ENCODE results near the gene OR2AK2.

OR2AK2 gene, protein sequence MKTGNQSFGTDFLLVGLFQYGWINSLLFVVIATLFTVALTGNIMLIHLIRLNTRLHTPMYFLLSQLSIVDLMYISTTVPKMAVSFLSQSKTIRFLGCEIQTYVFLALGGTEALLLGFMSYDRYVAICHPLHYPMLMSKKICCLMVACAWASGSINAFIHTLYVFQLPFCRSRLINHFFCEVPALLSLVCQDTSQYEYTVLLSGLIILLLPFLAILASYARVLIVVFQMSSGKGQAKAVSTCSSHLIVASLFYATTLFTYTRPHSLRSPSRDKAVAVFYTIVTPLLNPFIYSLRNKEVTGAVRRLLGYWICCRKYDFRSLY

DNA sequence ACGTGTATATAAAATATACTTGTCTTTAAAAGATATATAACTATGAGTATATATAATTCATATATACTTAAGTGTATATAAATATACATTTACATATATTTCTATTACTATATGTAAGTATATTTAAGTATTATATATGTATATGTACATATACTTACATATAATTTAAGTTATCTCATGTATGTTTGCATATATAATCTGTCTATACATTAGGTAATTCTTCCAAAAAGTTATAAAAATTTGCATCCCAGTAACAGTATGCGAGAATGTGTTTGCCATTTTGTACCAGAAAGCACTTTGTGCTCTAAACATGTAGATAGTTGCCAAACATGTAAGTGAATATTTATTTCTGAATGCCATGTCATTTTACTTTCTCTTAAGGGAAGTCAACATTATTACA, at the start of gene OR2AK2:
Gene OR2AK2, plus strand, starts transcription at position 301 of the 400 bp plus-strand sequence. CDS start 144 bp downstream, outside the sequence.
- TF ChIP-seq, protein P1, sequence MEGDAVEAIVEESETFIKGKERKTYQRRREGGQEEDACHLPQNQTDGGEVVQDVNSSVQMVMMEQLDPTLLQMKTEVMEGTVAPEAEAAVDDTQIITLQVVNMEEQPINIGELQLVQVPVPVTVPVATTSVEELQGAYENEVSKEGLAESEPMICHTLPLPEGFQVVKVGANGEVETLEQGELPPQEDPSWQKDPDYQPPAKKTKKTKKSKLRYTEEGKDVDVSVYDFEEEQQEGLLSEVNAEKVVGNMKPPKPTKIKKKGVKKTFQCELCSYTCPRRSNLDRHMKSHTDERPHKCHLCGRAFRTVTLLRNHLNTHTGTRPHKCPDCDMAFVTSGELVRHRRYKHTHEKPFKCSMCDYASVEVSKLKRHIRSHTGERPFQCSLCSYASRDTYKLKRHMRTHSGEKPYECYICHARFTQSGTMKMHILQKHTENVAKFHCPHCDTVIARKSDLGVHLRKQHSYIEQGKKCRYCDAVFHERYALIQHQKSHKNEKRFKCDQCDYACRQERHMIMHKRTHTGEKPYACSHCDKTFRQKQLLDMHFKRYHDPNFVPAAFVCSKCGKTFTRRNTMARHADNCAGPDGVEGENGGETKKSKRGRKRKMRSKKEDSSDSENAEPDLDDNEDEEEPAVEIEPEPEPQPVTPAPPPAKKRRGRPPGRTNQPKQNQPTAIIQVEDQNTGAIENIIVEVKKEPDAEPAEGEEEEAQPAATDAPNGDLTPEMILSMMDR (conservative IDR thresholded peaks at IDR 0.05) = no peak
- no peak within 1 kb of the TSS for H3K27ac ChIP-seq

DNA sequence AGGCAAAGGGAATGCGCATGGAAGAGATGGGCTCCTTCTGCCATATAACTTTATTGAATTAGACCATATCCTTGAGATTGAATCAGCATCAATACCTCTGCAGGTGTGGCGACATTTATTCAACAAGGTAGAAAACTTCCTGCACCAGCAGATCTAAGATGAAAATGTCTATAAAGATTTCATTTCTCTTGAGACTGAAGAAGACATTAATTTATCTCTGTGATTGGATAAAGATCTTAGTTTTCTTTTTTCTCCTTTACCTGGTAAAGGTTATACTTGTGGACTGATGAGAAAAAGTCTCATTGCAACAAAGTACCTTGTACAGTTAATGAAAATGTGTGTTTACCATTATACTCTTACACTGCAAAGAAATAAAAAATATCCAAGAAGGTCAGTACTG, 45.1 kb upstream of the OR2AK2 start, which contains the start of gene OR2T8:
Gene OR2T8, plus strand, starts transcription at position 301 of the 400 bp plus-strand sequence. CDS start 766 bp downstream, outside the sequence.
- TF ChIP-seq, protein P1 (conservative IDR thresholded peaks at IDR 0.05) = no peak

DNA sequence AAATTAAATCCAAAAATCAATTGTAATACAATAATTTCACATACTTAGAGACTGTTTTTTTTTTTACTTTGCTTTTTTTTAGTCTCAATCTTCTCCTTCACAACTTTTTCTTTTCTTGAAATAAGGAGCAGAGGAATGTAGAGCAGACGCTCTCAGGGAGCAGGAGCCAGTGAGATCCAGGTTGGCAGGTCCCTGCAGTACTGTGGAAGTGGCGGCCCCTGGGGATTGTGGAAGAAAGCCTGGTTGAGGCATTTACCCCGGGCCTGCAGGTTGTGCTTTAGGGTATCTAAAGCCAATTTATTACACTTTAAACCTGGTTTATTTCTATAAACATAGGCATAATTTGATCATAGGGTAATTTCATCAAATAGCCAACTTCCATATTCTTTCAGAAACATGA, 41.1 kb upstream of the OR2AK2 start:
- no peak overlapping the region for H3K27ac ChIP-seq
- TF ChIP-seq, protein P1 (conservative IDR thresholded peaks at IDR 0.05) = no peak

More for the DNA sequence above, 45.1 kb upstream of the OR2AK2 start, which contains the start of gene OR2T8:
- no peak within 1 kb of the TSS for H3K27ac ChIP-seq

DNA sequence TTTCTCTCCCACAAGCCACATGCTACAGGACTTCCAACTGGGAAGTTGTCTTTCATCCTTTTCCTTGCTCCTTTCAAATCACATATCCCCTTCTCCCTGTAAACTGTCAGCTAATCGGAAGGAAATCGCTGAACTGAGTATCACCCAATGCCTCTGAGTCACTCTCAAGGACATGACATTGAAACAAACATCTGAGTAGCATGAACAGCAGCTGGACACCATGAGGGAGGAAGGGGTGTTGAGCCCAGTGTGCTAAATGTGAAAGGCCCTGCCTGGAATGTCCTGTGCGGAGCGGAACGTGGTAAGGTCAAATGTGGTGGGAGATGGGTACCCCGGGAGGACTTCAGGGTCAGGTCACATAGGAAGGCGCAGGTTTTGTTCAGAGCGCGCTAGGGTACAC, 40.2 kb upstream of the OR2AK2 start, which contains the start of gene OR2AJ1:
Gene OR2AJ1, plus strand, starts transcription at position 22 of the 400 bp plus-strand sequence. CDS start 8,880 bp downstream, outside the sequence.
- TF ChIP-seq, protein P1 (conservative IDR thresholded peaks at IDR 0.05) = no peak
- no peak within 1 kb of the TSS for H3K27ac ChIP-seq

DNA sequence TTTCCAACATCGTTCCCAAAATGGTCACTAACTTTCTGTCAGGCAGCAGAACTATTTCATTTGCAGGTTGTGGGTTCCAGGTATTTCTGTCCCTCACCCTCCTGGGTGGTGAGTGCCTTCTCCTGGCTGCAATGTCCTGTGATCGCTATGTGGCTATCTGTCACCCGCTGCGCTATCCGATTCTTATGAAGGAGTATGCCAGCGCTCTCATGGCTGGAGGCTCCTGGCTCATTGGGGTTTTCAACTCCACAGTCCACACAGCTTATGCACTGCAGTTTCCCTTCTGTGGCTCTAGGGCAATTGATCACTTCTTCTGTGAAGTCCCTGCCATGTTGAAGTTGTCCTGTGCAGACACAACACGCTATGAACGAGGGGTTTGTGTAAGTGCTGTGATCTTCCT, 31.0 kb upstream of the OR2AK2 start:
- H3K27ac ChIP-seq = no peak overlapping the region
- TF ChIP-seq, protein P1 (conservative IDR thresholded peaks at IDR 0.05) = no peak

DNA sequence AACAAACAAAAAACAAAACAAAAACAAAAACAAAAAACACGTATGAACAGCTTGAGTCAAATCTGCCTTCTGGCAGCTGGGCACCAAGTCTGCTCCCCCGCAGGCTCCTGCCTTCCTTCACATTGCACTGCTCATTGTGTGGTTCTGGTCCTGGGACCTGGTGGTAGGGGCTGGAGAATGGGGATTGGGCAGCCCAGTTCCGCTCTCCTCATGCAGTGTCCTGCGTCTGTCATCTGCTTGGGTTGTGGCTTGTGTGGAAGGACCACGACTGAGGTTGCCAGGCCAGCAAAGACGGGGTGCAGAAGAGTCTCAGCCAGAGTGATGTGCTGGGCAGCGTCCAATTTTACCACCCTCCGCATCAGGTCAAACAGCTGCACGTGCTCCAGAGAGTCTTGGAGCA, 29.3 kb upstream of the OR2AK2 start:
- TF ChIP-seq, protein P1 (conservative IDR thresholded peaks at IDR 0.05) = no peak

DNA sequence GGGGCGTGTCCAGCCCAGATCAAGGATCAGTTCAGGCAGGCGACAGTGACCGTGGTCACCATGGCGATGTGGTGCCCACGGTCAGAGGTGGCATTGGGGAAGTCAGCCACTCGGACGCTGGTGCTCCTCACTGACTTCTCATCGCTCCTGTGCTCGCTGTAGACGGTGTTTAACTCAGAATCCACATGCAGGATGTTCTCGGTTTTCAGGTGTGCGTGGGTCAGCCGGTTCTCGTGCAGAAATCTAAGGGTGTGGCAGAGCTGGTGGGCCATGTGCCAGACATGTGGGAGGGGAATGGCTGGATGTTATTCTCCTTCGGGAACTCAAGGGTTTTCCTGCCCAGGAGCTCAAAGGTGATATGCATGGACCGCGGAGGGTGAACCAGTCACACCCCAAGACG, 28.6 kb upstream of the OR2AK2 start:
- no peak overlapping the region for H3K27ac ChIP-seq
- TF ChIP-seq, protein P1 (conservative IDR thresholded peaks at IDR 0.05) = no peak

More for the DNA sequence above, 29.3 kb upstream of the OR2AK2 start:
- no peak overlapping the region for H3K27ac ChIP-seq
